Measurements from ENCODE around the gene VARS1. TPM values are rescaled to one million over a fixed set of nuclear protein-coding genes. Genes with fewer than 3 reads are reported as not detected.

The VARS1 gene
- polyA plus RNA-seq, 12 donors = 38.6 to 60.8 (median 45.0) TPM; not detected in 1

Other genes with a start within 250 kb of the VARS1 start
- 1 to 10 TPM in 10 of 12 donors, not detected in 2; 3.3 to 6.6 (median 4.1) TPM for gene ATP6V1G2, start 249.1 kb downstream of the VARS1 start, polyA plus RNA-seq (ENCODE audit: insufficient read length in 12 of 12)
- gene NFKBIL1, start 248.1 kb downstream of the VARS1 start, polyA plus RNA-seq (ENCODE audit: insufficient read length in 12 of 12) = 10 to 100 TPM in 11 of 12 donors, not detected in 1; 11.4 to 23.7 (median 14.1) TPM
- gene LTA, start 223.5 kb downstream of the VARS1 start, polyA plus RNA-seq (ENCODE audit: insufficient read length in 12 of 12) = 1 to 10 TPM in 1 of 12 donors, under 1 TPM in 5, not detected in 6; 0.13 to 2.6 (median 0.33) TPM
- 1 to 10 TPM in 1 of 12 donors, under 1 TPM in 8, not detected in 3; 0.11 to 1.5 (median 0.33) TPM for gene TNF, start 220.2 kb downstream of the VARS1 start, polyA plus RNA-seq (ENCODE audit: insufficient read length in 12 of 12)
- gene LTB, start 213.3 kb downstream of the VARS1 start, polyA plus RNA-seq (ENCODE audit: insufficient read length in 12 of 12) = 10 to 100 TPM in 1 of 12 donors, 1 to 10 TPM in 7, under 1 TPM in 2, not detected in 2; 0.57 to 23.4 (median 1.3) TPM
- gene LST1, start 209.5 kb downstream of the VARS1 start, polyA plus RNA-seq (ENCODE audit: insufficient read length in 12 of 12) = 10 to 100 TPM in 2 of 12 donors, 1 to 10 TPM in 8, not detected in 2; 3.9 to 24.6 (median 5.9) TPM
- gene NCR3, start 202.7 kb downstream of the VARS1 start, polyA plus RNA-seq (ENCODE audit: insufficient read length in 12 of 12) = under 1 TPM in 6 of 12 donors, not detected in 6; 0.22 to 0.63 (median 0.25) TPM
- 10 to 100 TPM in 11 of 12 donors, not detected in 1; 12.8 to 39.9 (median 18.8) TPM for gene AIF1, start 180.5 kb downstream of the VARS1 start, polyA plus RNA-seq (ENCODE audit: insufficient read length in 12 of 12)
- gene PRRC2A, start 175.0 kb downstream of the VARS1 start, polyA plus RNA-seq (ENCODE audit: insufficient read length in 12 of 12) = 100 to 1,000 TPM; 104 to 352 (median 123) TPM
- gene BAG6, start 143.1 kb downstream of the VARS1 start, polyA plus RNA-seq (ENCODE audit: insufficient read length in 12 of 12) = 100 to 1,000 TPM in 11 of 12 donors, not detected in 1; 153 to 248 (median 195) TPM
- gene APOM, start 139.9 kb downstream of the VARS1 start, polyA plus RNA-seq (ENCODE audit: insufficient read length in 12 of 12) = 1 to 10 TPM in 10 of 12 donors, not detected in 2; 3.4 to 9.7 (median 4.8) TPM
- 10 to 100 TPM in 11 of 12 donors, not detected in 1; 10.9 to 15.8 (median 12.5) TPM for gene C6orf47, start 135.0 kb downstream of the VARS1 start, polyA plus RNA-seq (ENCODE audit: insufficient read length in 12 of 12)
- 10 to 100 TPM in 11 of 12 donors, not detected in 1; 12.1 to 25.8 (median 13.5) TPM for gene GPANK1, start 130.8 kb downstream of the VARS1 start, polyA plus RNA-seq (ENCODE audit: insufficient read length in 12 of 12)
- gene CSNK2B, start 129.7 kb downstream of the VARS1 start, polyA plus RNA-seq (ENCODE audit: insufficient read length in 12 of 12) = 100 to 1,000 TPM in 11 of 12 donors, not detected in 1; 121 to 202 (median 144) TPM
- 10 to 100 TPM in 9 of 12 donors, 1 to 10 TPM in 2, not detected in 1; 6.1 to 27.9 (median 14.2) TPM for gene LY6G5B, start 125.8 kb downstream of the VARS1 start, polyA plus RNA-seq (ENCODE audit: insufficient read length in 12 of 12)
- 1 to 10 TPM in 10 of 12 donors, not detected in 2; 1.2 to 6.4 (median 3.2) TPM for gene LY6G5C, start 114.7 kb downstream of the VARS1 start, polyA plus RNA-seq (ENCODE audit: insufficient read length in 12 of 12)
- gene ABHD16A, start 92.4 kb downstream of the VARS1 start, polyA plus RNA-seq (ENCODE audit: insufficient read length in 12 of 12) = 10 to 100 TPM in 11 of 12 donors, not detected in 1; 35.4 to 54.1 (median 43.1) TPM
- gene LY6G6F, start 88.9 kb downstream of the VARS1 start, polyA plus RNA-seq (ENCODE audit: insufficient read length in 12 of 12) = under 1 TPM in 1 of 12 donors, not detected in 11; 0.27 TPM
- gene LY6G6D, start 80.4 kb downstream of the VARS1 start, polyA plus RNA-seq (ENCODE audit: insufficient read length in 12 of 12) = 1 to 10 TPM in 1 of 12 donors, under 1 TPM in 5, not detected in 6; 0.50 to 1.1 (median 0.75) TPM
- 1 to 10 TPM in 3 of 12 donors, under 1 TPM in 4, not detected in 5; 0.28 to 6.6 (median 0.63) TPM for gene LY6G6C, start 74.0 kb downstream of the VARS1 start, polyA plus RNA-seq (ENCODE audit: insufficient read length in 12 of 12)
- 1 to 10 TPM in 2 of 12 donors, under 1 TPM in 8, not detected in 2; 0.49 to 1.7 (median 0.63) TPM for gene MPIG6B, start 72.4 kb downstream of the VARS1 start, polyA plus RNA-seq (ENCODE audit: insufficient read length in 12 of 12)
- gene DDAH2, start 66.5 kb downstream of the VARS1 start, polyA plus RNA-seq (ENCODE audit: insufficient read length in 12 of 12) = 100 to 1,000 TPM in 8 of 12 donors, 10 to 100 TPM in 3, not detected in 1; 89.7 to 152 (median 108) TPM
- gene CLIC1, start 59.2 kb downstream of the VARS1 start, polyA plus RNA-seq (ENCODE audit: insufficient read length in 12 of 12) = 100 to 1,000 TPM in 11 of 12 donors, not detected in 1; 100 to 194 (median 129) TPM
- 10 to 100 TPM in 6 of 12 donors, 1 to 10 TPM in 5, not detected in 1; 7.4 to 32.2 (median 13.8) TPM for gene MSH5, start 55.7 kb downstream of the VARS1 start, polyA plus RNA-seq (ENCODE audit: insufficient read length in 12 of 12)
- 10 to 100 TPM in 1 of 12 donors, 1 to 10 TPM in 9, not detected in 2; 1.6 to 10.7 (median 2.4) TPM for gene SAPCD1, start 33.1 kb downstream of the VARS1 start, polyA plus RNA-seq (ENCODE audit: insufficient read length in 12 of 12)
- 1 to 10 TPM in 10 of 12 donors, not detected in 2; 1.1 to 4.1 (median 2.1) TPM for gene VWA7, start 18.4 kb downstream of the VARS1 start, polyA plus RNA-seq (ENCODE audit: insufficient read length in 12 of 12)
- 10 to 100 TPM in 11 of 12 donors, not detected in 1; 47.5 to 67.9 (median 58.6) TPM for gene LSM2, start 11.2 kb upstream of the VARS1 start, polyA plus RNA-seq (ENCODE audit: insufficient read length in 12 of 12)
- gene HSPA1L, start 19.5 kb upstream of the VARS1 start, polyA plus RNA-seq (ENCODE audit: insufficient read length in 12 of 12) = 1 to 10 TPM in 10 of 12 donors, not detected in 2; 3.6 to 5.5 (median 4.5) TPM
- 100 to 1,000 TPM in 1 of 12 donors, 10 to 100 TPM in 10, not detected in 1; 47.4 to 110 (median 62.3) TPM for gene HSPA1A, start 19.8 kb upstream of the VARS1 start, polyA plus RNA-seq (ENCODE audit: insufficient read length in 12 of 12)
- gene HSPA1B, start 32.0 kb upstream of the VARS1 start, polyA plus RNA-seq (ENCODE audit: insufficient read length in 12 of 12) = 1,000 to 10,000 TPM in 1 of 12 donors, 100 to 1,000 TPM in 2, 10 to 100 TPM in 9; 28.3 to 1,034 (median 49.7) TPM
- gene NEU1, start 67.1 kb upstream of the VARS1 start, polyA plus RNA-seq (ENCODE audit: insufficient read length in 12 of 12) = 10 to 100 TPM in 11 of 12 donors, not detected in 1; 14.6 to 32.7 (median 16.0) TPM
- 10 to 100 TPM in 1 of 12 donors, under 1 TPM in 9, not detected in 2; 0.09 to 25.0 (median 0.23) TPM for gene SLC44A4, start 83.2 kb upstream of the VARS1 start, polyA plus RNA-seq (ENCODE audit: insufficient read length in 12 of 12)
- gene EHMT2, start 101.9 kb upstream of the VARS1 start, polyA plus RNA-seq (ENCODE audit: insufficient read length in 12 of 12) = 10 to 100 TPM in 11 of 12 donors, not detected in 1; 26.0 to 62.8 (median 31.4) TPM
- gene ZBTB12, start 106.3 kb upstream of the VARS1 start, polyA plus RNA-seq (ENCODE audit: insufficient read length in 12 of 12) = 10 to 100 TPM in 5 of 12 donors, 1 to 10 TPM in 6, not detected in 1; 7.5 to 17.3 (median 9.7) TPM
- 10 to 100 TPM in 1 of 12 donors, 1 to 10 TPM in 10, not detected in 1; 4.3 to 21.2 (median 6.9) TPM for gene C2, start 132.0 kb upstream of the VARS1 start, polyA plus RNA-seq (ENCODE audit: insufficient read length in 12 of 12)
- 1 to 10 TPM in 9 of 12 donors, under 1 TPM in 1, not detected in 2; 0.97 to 5.8 (median 1.6) TPM for gene CFB, start 150.3 kb upstream of the VARS1 start, polyA plus RNA-seq (ENCODE audit: insufficient read length in 12 of 12)
- 10 to 100 TPM in 11 of 12 donors, not detected in 1; 54.1 to 83.6 (median 59.8) TPM for gene NELFE, start 163.2 kb upstream of the VARS1 start, polyA plus RNA-seq (ENCODE audit: insufficient read length in 12 of 12)
- gene SKIC2, start 163.4 kb upstream of the VARS1 start, polyA plus RNA-seq (ENCODE audit: insufficient read length in 12 of 12) = 10 to 100 TPM in 11 of 12 donors, not detected in 1; 15.5 to 39.5 (median 28.6) TPM
- gene DXO, start 176.4 kb upstream of the VARS1 start, polyA plus RNA-seq (ENCODE audit: insufficient read length in 12 of 12) = 10 to 100 TPM in 11 of 12 donors, not detected in 1; 10.8 to 28.9 (median 16.1) TPM
- gene C4A, start 186.3 kb upstream of the VARS1 start, polyA plus RNA-seq (ENCODE audit: insufficient read length in 12 of 12) = 10 to 100 TPM in 5 of 12 donors, 1 to 10 TPM in 5, not detected in 2; 4.4 to 20.3 (median 10.1) TPM
- gene C4B, start 219.0 kb upstream of the VARS1 start, polyA plus RNA-seq (ENCODE audit: insufficient read length in 12 of 12) = 10 to 100 TPM in 8 of 12 donors, 1 to 10 TPM in 3, not detected in 1; 7.2 to 23.8 (median 12.3) TPM
- 1 to 10 TPM in 3 of 12 donors, under 1 TPM in 7, not detected in 2; 0.21 to 1.1 (median 0.50) TPM for gene CYP21A2, start 242.7 kb upstream of the VARS1 start, polyA plus RNA-seq (ENCODE audit: insufficient read length in 12 of 12)